Neural cell (in vitro differentiated cells): ENCODE measurements around the gene LPAR1.

Experiments used
- CTCF ChIP-seq: fragments of 450-650 bp; IDR thresholded peaks from 2 replicates; pipeline ENCODE4 v1.5.1; 2014; ENCODE audit warnings: antibody characterized with exemption, mild to moderate bottlenecking, moderate library complexity; ENCODE audit not compliant: poor library complexity, severe bottlenecking
- TAF1 ChIP-seq: IDR thresholded peaks from 2 replicates; pipeline ENCODE4 v1.6.1; 2012; ENCODE audit warnings: low read depth

GRCh38 chr9:110996436-110997220, 41.6 kb downstream of the LPAR1 start:
- TF ChIP-seq CTCF (no peak), TAF1 (no peak)
